ENCODE results near the gene RMND5B.

The RMND5B gene

GRCh38 chr5:178131446-178131996 lies 707 bp downstream of the RMND5B start:
- no peak for FAIRE-seq

- no peak for FAIRE-seq
Observed at GRCh38 chr5:178136990-178137389, 6.2 kb downstream of the RMND5B start.

- no peak for FAIRE-seq
Observed at GRCh38 chr5:178137991-178138390, 7.2 kb downstream of the RMND5B start.

- FAIRE-seq: no peak
Observed at GRCh38 chr5:178141550-178141949, 10.7 kb downstream of the RMND5B start.

- FAIRE-seq: no peak
Observed at GRCh38 chr5:178142642-178143041, 11.8 kb downstream of the RMND5B start.

- FAIRE-seq: no peak
Observed at GRCh38 chr5:178143246-178143645, 12.4 kb downstream of the RMND5B start.

- no peak for FAIRE-seq
Observed at GRCh38 chr5:178143901-178144300, 13.1 kb downstream of the RMND5B start.

- no peak for FAIRE-seq
Observed at GRCh38 chr5:178145965-178146820, 15.4 kb downstream of the RMND5B start.

GRCh38 chr5:178147406-178147805 lies 16.6 kb downstream of the RMND5B start:
- no peak for FAIRE-seq

- no peak for FAIRE-seq
Observed at GRCh38 chr5:178149199-178149932, 18.6 kb downstream of the RMND5B start.

- FAIRE-seq: no peak
Observed at GRCh38 chr5:178150977-178151734, 20.3 kb downstream of the RMND5B start.

GRCh38 chr5:178152491-178153444 lies 22.0 kb downstream of the RMND5B start:
- FAIRE-seq: no peak

GRCh38 chr5:178153530-178154340 lies 22.9 kb downstream of the RMND5B start, which contains the start of gene NHP2:
Gene NHP2, minus strand, starts transcription at chr5:178153885. Its CDS starts 68 bp downstream, at chr5:178153817.
- FAIRE-seq: peak; percentile 95

GRCh38 chr5:178155065-178155464 lies 24.3 kb downstream of the RMND5B start:
- FAIRE-seq: no peak

- FAIRE-seq: no peak
Observed at GRCh38 chr5:178160176-178160575, 29.4 kb downstream of the RMND5B start.

- no peak for FAIRE-seq
Observed at GRCh38 chr5:178162481-178162880, 31.7 kb downstream of the RMND5B start.

- FAIRE-seq: no peak
Observed at GRCh38 chr5:178163772-178164735, 33.2 kb downstream of the RMND5B start.

- no peak for FAIRE-seq
Observed at GRCh38 chr5:178165581-178165980, 34.8 kb downstream of the RMND5B start.

GRCh38 chr5:178170455-178170854 lies 39.6 kb downstream of the RMND5B start:
- no peak for FAIRE-seq

All from colon (tissue), 2 donors.